ENCODE data around the gene PMVK. TPM values are rescaled to one million over a fixed set of nuclear protein-coding genes. Genes with fewer than 3 reads are reported as not detected.

The PMVK gene
- total RNA-seq, 1 donor from 2014 or later: 12.5 TPM

DNA sequence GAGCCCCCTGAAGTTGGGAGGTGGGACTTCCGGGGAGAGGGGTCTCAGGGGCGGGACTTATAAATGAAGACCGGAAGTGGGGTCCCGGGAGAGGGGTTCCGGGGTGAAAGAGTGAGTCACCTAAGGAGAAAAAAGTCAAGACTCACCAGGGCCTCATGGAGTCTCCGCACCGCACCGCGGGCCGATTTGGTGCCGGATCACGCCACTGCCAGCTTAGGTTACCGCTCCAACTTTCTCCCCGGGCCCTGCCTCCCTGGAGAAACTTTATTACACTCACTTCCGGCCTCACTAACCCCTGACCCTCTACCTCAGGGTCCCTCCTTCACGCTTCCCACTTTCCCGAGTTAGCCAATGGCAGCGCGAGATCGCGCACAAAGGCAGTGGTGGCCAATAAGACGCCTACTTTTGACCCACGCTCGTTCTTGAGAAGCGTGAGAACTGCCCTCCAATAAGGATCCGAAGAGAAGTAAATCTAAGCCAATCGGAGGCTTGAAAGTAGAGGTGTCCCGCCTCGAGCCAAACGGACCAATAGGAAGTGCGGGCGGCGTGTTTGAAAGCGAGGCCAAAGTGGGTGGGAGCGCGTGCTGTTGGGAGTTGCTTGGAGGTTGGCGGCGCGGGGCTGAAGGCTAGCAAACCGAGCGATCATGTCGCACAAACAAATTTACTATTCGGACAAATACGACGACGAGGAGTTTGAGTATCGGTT, 37.7 kb upstream of the PMVK start, which contains the start of gene CKS1B:
Gene CKS1B (plus strand): TSS at position 580 of the 706 bp plus-strand sequence. CDS start 65 bp downstream, at position 645.
- peaks cover 50 to 58% (median 51%) of the 10 kb centered on the region in 3 donors for H3K4me1 ChIP-seq (ENCODE audit: control insufficient read depth in 3 of 3, insufficient read depth in 3 of 3, low read length in 3 of 3)

DNA sequence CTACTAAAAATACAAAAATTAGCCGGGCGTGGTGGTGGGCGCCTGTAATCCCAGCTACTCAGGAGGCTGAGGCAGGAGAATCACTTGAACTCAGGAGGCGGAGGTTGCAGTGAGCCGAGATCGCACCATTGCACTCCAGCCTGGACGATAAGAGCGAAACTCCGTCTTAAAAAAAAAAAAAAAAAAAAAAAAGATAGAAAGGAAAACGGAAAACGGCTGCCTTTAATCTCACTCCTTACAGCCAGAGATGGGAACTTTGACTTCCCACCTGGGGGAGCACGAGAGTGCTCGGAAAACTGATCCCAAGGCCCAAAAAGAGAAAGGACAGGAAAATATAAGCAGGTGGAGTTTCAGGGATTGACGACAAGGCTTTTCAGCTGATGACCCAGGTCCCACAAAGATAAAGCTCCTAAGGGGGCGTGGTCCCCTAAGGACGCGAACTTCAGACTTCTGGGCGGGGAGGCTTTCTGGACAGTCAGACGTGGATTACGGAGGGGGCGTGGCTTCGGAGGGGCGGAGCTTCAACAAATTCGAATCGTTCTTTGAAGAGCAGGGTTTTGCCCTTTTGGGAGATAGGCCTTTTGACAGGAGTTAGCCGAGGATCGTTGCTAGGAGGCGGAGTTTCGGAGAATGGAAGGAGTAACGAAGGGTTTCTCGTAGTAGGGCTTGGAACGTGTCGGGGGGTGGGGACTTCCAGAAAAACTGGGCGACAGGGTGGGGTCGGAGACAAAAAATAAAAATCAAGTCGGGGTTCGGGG, 37.0 kb upstream of the PMVK start:
- H3K4me1 ChIP-seq (ENCODE audit: control insufficient read depth in 3 of 3, insufficient read depth in 3 of 3, low read length in 3 of 3): peaks cover 56 to 66% (median 56%) of the 10 kb centered on the region in 3 donors
- H3K36me3 ChIP-seq (ENCODE audit: control insufficient read depth in 3 of 3, insufficient read depth in 3 of 3, low read length in 3 of 3): peaks cover 2 to 12% (median 5%) of the 10 kb centered on the region in 3 donors
- H3K9me3 ChIP-seq (ENCODE audit: control insufficient read depth in 3 of 3, low read length in 3 of 3): no peaks in the 10 kb centered on the region
- H3K4me3 ChIP-seq (ENCODE audit: low read length in 3 of 3): peak overlapping the region; percentile 71 to 91 (median 91)
- peak overlapping the region; percentile 99 for H3K27ac ChIP-seq (ENCODE audit: low read depth, low read length)
- H3K9ac ChIP-seq (ENCODE audit: low read depth in 1 of 3, low read length in 3 of 3): peak overlapping the region; percentile 92 to 98 (median 95)
- no peaks in the 10 kb centered on the region for H3K27me3 ChIP-seq (ENCODE audit: control insufficient read depth in 3 of 3, insufficient read depth in 3 of 3, low read length in 3 of 3)

More for the DNA sequence above, 37.7 kb upstream of the PMVK start, which contains the start of gene CKS1B:
- peak within 1 kb of the TSS; percentile 92 to 98 (median 95) for H3K9ac ChIP-seq (ENCODE audit: low read depth in 1 of 3, low read length in 3 of 3)
- peaks cover 0 to 9% (median 2%) of the 10 kb centered on the region in 3 donors for H3K36me3 ChIP-seq (ENCODE audit: control insufficient read depth in 3 of 3, insufficient read depth in 3 of 3, low read length in 3 of 3)
- no peaks in the 10 kb centered on the region for H3K27me3 ChIP-seq (ENCODE audit: control insufficient read depth in 3 of 3, insufficient read depth in 3 of 3, low read length in 3 of 3)
- H3K27ac ChIP-seq (ENCODE audit: low read depth, low read length): peak within 1 kb of the TSS; percentile 99
- no peaks in the 10 kb centered on the region for H3K9me3 ChIP-seq (ENCODE audit: control insufficient read depth in 3 of 3, low read length in 3 of 3)
- peak within 1 kb of the TSS; percentile 85 to 94 (median 91) for H3K4me3 ChIP-seq (ENCODE audit: low read length in 3 of 3)

GRCh38 chr1:154972517-154973343, 36.2 kb upstream of the PMVK start:
- Histone ChIP-seq H3K27me3 (ENCODE audit: control insufficient read depth in 3 of 3, insufficient read depth in 3 of 3, low read length in 3 of 3) (no peaks in the 10 kb centered on the region), H3K9me3 (ENCODE audit: control insufficient read depth in 3 of 3, low read length in 3 of 3) (no peaks in the 10 kb centered on the region), H3K9ac (ENCODE audit: low read depth in 1 of 3, low read length in 3 of 3) (peak overlapping the region; percentile 67 to 95 (median 74)), H3K4me3 (ENCODE audit: low read length in 3 of 3) (peak overlapping the region; percentile 55 to 91 (median 71)), H3K4me1 (ENCODE audit: control insufficient read depth in 3 of 3, insufficient read depth in 3 of 3, low read length in 3 of 3) (peaks cover 56 to 74% (median 62%) of the 10 kb centered on the region in 3 donors), H3K36me3 (ENCODE audit: control insufficient read depth in 3 of 3, insufficient read depth in 3 of 3, low read length in 3 of 3) (peaks cover 3 to 14% (median 12%) of the 10 kb centered on the region in 3 donors), H3K27ac (ENCODE audit: low read depth, low read length) (peak overlapping the region; percentile 99)

DNA sequence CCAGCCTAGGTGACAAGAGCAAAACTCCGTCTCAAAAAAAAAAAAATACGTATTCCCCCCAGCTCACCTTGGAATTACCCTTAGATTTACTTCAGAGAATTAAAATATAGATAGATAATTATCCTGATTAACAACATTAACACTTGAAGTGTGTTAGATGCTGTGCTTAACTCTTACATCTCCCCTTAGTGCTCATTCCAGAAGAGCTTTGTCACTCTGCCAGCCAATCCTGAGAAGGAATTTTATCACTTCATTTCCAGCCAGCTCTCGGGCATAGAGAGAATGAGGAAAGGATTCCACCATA, 35.6 kb upstream of the PMVK start:
- peak overlapping the region; percentile 8 to 55 (median 32) for H3K4me3 ChIP-seq (ENCODE audit: low read length in 3 of 3)
- no peaks in the 10 kb centered on the region for H3K9me3 ChIP-seq (ENCODE audit: control insufficient read depth in 3 of 3, low read length in 3 of 3)
- peak overlapping the region; percentile 99 for H3K27ac ChIP-seq (ENCODE audit: low read depth, low read length)
- H3K4me1 ChIP-seq (ENCODE audit: control insufficient read depth in 3 of 3, insufficient read depth in 3 of 3, low read length in 3 of 3): peaks cover 56 to 77% (median 66%) of the 10 kb centered on the region in 3 donors
- peaks cover 9 to 19% (median 17%) of the 10 kb centered on the region in 3 donors for H3K36me3 ChIP-seq (ENCODE audit: control insufficient read depth in 3 of 3, insufficient read depth in 3 of 3, low read length in 3 of 3)
- H3K27me3 ChIP-seq (ENCODE audit: control insufficient read depth in 3 of 3, insufficient read depth in 3 of 3, low read length in 3 of 3): no peaks in the 10 kb centered on the region
- peak overlapping the region; percentile 54 to 95 (median 74) for H3K9ac ChIP-seq (ENCODE audit: low read depth in 1 of 3, low read length in 3 of 3)

DNA sequence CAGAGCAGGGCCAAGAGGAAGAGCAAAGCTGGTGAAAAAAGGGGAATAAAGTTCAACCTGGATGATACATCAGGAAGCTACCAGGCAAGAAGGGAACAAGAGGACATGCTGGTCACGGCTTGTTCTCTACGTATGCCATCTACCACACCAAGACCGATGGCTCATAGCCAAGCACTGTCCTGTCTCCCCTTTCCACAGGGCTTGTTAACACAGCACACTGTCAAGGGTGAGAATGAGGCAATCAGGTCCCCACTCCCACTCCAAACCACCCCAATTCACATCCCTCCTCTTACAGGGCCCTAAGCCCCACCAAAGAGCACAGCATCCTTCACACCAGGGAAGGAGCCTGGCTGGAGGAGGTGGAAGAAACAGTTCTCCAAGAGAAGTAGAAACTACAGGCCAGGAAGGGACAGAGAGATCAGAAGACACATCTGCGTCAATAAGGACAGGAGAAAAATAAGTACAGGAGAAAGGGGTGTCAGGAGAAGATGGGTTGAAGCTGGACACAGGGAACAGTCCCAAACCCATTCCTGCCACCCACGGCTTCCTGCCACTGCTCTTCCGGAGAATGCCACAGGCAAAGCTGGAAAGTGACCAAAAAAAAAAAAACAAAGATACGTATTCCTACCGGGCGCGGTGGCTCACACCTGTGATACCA, 35.0 kb upstream of the PMVK start:
- H3K9ac ChIP-seq (ENCODE audit: low read depth in 1 of 3, low read length in 3 of 3): peak overlapping the region; percentile 73 to 83 (median 77)
- H3K36me3 ChIP-seq (ENCODE audit: control insufficient read depth in 3 of 3, insufficient read depth in 3 of 3, low read length in 3 of 3): peaks cover 9 to 25% (median 22%) of the 10 kb centered on the region in 3 donors
- H3K4me3 ChIP-seq (ENCODE audit: low read length in 3 of 3): peak overlapping the region; percentile 57 to 71 (median 67)
- peak overlapping the region; percentile 99 for H3K27ac ChIP-seq (ENCODE audit: low read depth, low read length)
- no peaks in the 10 kb centered on the region for H3K27me3 ChIP-seq (ENCODE audit: control insufficient read depth in 3 of 3, insufficient read depth in 3 of 3, low read length in 3 of 3)
- H3K9me3 ChIP-seq (ENCODE audit: control insufficient read depth in 3 of 3, low read length in 3 of 3): no peaks in the 10 kb centered on the region
- peaks cover 60 to 77% (median 66%) of the 10 kb centered on the region in 3 donors for H3K4me1 ChIP-seq (ENCODE audit: control insufficient read depth in 3 of 3, insufficient read depth in 3 of 3, low read length in 3 of 3)

DNA sequence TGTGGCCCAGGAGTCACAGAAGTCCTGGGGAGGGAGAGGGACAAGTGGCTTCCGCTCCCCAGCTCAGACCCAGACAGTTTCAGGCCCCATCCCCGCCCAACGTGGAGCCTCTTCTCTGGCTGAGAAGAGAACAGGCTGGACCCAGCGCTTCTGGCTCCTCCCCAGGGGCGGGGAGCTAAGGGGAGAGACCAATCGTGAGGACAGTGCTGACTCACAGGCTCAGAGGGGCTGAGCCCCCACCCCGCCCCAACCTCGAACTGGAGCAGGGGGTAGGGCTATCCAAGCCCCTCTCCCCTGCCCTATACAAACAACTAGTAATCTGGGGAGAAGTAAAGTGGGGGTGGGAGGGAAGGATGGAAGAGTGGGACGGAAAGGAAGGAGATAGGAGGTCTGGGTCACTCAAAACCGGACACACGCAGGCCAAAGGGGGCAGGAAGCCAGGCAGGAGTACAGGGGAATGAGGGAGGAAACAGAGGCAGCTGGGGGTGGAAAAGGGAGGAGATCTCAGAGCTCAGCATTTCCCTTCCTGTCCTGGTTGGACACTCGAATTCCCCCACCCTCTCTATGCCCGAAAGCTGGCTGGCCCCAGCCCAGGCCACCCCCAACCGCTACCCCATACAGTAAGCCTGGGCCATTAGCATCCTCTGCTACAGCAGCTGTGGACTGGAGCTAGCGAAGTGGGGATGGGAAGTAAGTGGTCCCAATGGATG, 34.3 kb upstream of the PMVK start, which contains the start of gene SHC1:
Gene SHC1 (minus strand): TSS at position 117 of the 710 bp plus-strand sequence. CDS start 221 bp downstream, outside the sequence.
- peak within 1 kb of the TSS; percentile 57 to 71 (median 67) for H3K4me3 ChIP-seq (ENCODE audit: low read length in 3 of 3)
- peaks cover 56 to 72% (median 63%) of the 10 kb centered on the region in 3 donors for H3K4me1 ChIP-seq (ENCODE audit: control insufficient read depth in 3 of 3, insufficient read depth in 3 of 3, low read length in 3 of 3)
- no peaks in the 10 kb centered on the region for H3K27me3 ChIP-seq (ENCODE audit: control insufficient read depth in 3 of 3, insufficient read depth in 3 of 3, low read length in 3 of 3)

GRCh38 chr1:154969860-154970452, 33.4 kb upstream of the PMVK start:
- Histone ChIP-seq H3K4me1 (ENCODE audit: control insufficient read depth in 3 of 3, insufficient read depth in 3 of 3, low read length in 3 of 3) (peaks cover 56 to 64% (median 56%) of the 10 kb centered on the region in 3 donors), H3K4me3 (ENCODE audit: low read length in 3 of 3) (peak overlapping the region; percentile 57 to 71 (median 67)), H3K36me3 (ENCODE audit: control insufficient read depth in 3 of 3, insufficient read depth in 3 of 3, low read length in 3 of 3) (peaks cover 22 to 40% (median 36%) of the 10 kb centered on the region in 3 donors), H3K9ac (ENCODE audit: low read depth in 1 of 3, low read length in 3 of 3) (peak overlapping the region; percentile 75 to 83 (median 77)), H3K27ac (ENCODE audit: low read depth, low read length) (peak overlapping the region; percentile 99), H3K27me3 (ENCODE audit: control insufficient read depth in 3 of 3, insufficient read depth in 3 of 3, low read length in 3 of 3) (no peaks in the 10 kb centered on the region), H3K9me3 (ENCODE audit: control insufficient read depth in 3 of 3, low read length in 3 of 3) (no peaks in the 10 kb centered on the region)

More for the DNA sequence above, 34.3 kb upstream of the PMVK start, which contains the start of gene SHC1:
- H3K27ac ChIP-seq (ENCODE audit: low read depth, low read length): peak within 1 kb of the TSS; percentile 99
- H3K9ac ChIP-seq (ENCODE audit: low read depth in 1 of 3, low read length in 3 of 3): peak within 1 kb of the TSS; percentile 75 to 83 (median 77)
- H3K36me3 ChIP-seq (ENCODE audit: control insufficient read depth in 3 of 3, insufficient read depth in 3 of 3, low read length in 3 of 3): peaks cover 15 to 32% (median 29%) of the 10 kb centered on the region in 3 donors
- H3K9me3 ChIP-seq (ENCODE audit: control insufficient read depth in 3 of 3, low read length in 3 of 3): no peaks in the 10 kb centered on the region

DNA sequence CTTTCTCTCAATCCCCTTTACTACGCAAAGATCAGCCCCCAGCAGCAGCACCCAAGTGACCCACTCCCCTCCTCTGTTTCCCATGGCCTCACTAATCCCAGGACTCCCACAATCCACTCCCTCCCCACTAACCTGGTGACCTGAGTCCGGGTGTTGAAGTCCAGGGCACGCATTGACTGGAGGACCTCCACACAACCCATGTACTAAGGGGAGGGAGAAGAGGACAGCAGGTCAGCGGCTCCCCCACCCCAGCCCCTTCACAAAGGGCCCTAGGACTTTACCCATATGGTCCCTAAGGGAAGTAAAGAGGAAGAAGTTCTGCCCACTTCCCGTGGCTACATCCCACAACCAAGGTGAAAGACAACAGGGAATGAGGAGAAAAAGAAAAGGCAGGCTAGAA, 32.7 kb upstream of the PMVK start:
- H3K9me3 ChIP-seq (ENCODE audit: control insufficient read depth in 3 of 3, low read length in 3 of 3): no peaks in the 10 kb centered on the region
- H3K27me3 ChIP-seq (ENCODE audit: control insufficient read depth in 3 of 3, insufficient read depth in 3 of 3, low read length in 3 of 3): no peaks in the 10 kb centered on the region
- H3K36me3 ChIP-seq (ENCODE audit: control insufficient read depth in 3 of 3, insufficient read depth in 3 of 3, low read length in 3 of 3): peaks cover 26 to 45% (median 43%) of the 10 kb centered on the region in 3 donors
- peaks cover 52 to 60% (median 53%) of the 10 kb centered on the region in 3 donors for H3K4me1 ChIP-seq (ENCODE audit: control insufficient read depth in 3 of 3, insufficient read depth in 3 of 3, low read length in 3 of 3)
- H3K9ac ChIP-seq (ENCODE audit: low read depth in 1 of 3, low read length in 3 of 3): peak overlapping the region; percentile 34 to 83 (median 77)
- peak overlapping the region; percentile 99 for H3K27ac ChIP-seq (ENCODE audit: low read depth, low read length)
- H3K4me3 ChIP-seq (ENCODE audit: low read length in 3 of 3): peak overlapping the region in 2 of 3 donors; percentile 57 to 67
